Astrocyte of the cerebellum (primary cell): ENCODE data around the gene SPTSSB.

ENCODE experiments used
- DNase-seq: peaks from one replicate; pipeline ENCODE4 v3.0.0-alpha.2; 2011; ENCODE audit warnings: low read depth
- H3K4me3 ChIP-seq: 2 replicates; pipeline ENCODE4 v1.5.1; 2011; ENCODE audit warnings: mild to moderate bottlenecking, low read depth, low read length, moderate library complexity
- in situ Hi-C: cut with HindIII; loops from 2 replicates; pipeline ENCODE4 v1.10.0; 2017; ENCODE audit warnings: low sequenced_read_pairs
- TF ChIP-seq, protein P1 (sequence below): IDR thresholded peaks from 2 replicates; pipeline ENCODE4 v1.5.1; 2012; ENCODE audit warnings: low read length, low read depth, moderate library complexity, mild to moderate bottlenecking; ENCODE audit errors: missing control alignments

Gene SPTSSB

DNA sequence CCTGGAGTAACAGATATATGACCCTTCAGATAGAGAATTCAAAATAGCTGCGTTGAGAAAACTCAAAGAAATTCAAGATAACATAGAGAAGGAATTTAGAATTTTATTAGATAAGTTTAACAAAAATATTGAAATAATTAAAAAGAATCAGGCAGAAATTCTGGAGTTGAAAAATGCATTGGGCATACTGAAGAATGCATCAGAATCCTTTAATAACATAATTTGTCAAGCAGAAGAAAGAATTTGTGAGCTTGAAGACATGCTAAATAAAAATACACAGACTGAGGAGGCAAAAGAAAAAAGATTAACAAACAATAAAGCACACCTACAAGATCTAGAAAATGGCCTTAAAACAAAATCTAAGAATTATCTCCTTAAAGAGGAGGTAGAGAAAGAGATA, 50.5 kb downstream of the SPTSSB start:
- TF ChIP-seq, protein P1, sequence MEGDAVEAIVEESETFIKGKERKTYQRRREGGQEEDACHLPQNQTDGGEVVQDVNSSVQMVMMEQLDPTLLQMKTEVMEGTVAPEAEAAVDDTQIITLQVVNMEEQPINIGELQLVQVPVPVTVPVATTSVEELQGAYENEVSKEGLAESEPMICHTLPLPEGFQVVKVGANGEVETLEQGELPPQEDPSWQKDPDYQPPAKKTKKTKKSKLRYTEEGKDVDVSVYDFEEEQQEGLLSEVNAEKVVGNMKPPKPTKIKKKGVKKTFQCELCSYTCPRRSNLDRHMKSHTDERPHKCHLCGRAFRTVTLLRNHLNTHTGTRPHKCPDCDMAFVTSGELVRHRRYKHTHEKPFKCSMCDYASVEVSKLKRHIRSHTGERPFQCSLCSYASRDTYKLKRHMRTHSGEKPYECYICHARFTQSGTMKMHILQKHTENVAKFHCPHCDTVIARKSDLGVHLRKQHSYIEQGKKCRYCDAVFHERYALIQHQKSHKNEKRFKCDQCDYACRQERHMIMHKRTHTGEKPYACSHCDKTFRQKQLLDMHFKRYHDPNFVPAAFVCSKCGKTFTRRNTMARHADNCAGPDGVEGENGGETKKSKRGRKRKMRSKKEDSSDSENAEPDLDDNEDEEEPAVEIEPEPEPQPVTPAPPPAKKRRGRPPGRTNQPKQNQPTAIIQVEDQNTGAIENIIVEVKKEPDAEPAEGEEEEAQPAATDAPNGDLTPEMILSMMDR: no peak
- in situ Hi-C loops: no loop called here

DNA sequence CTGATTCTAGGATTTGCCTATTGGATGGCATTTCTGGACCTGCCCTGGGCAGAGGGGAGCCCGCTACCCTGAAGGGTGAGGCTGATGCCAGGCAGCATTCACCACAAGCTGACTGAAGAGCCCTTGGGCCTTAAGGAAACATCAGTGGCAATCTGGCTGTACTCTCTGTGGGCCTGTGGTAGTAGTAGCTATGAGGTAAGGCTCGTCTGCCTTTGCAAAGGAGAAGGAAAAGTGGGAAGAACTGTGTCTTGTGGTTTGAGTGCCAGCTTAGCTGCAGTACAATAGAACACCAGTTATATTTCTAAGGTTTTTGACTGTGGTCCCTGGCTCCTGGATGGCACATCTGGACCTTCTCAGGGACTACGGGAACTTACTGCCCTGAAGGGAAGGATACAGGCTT, 51.5 kb downstream of the SPTSSB start:
- DNase-seq: no peak
- in situ Hi-C loops: no loop called here
- TF ChIP-seq, protein P1: no peak
- no peak overlapping the region for H3K4me3 ChIP-seq

More for the DNA sequence above, 50.5 kb downstream of the SPTSSB start:
- H3K4me3 ChIP-seq: no peak overlapping the region
- DNase-seq: no peak

GRCh38 chr3:161317077-161317476, 54.2 kb downstream of the SPTSSB start:
- TF ChIP-seq, protein P1: no peak
- H3K4me3 ChIP-seq: no peak overlapping the region
- DNase-seq: no peak
- in situ Hi-C loops: no loop called here

DNA sequence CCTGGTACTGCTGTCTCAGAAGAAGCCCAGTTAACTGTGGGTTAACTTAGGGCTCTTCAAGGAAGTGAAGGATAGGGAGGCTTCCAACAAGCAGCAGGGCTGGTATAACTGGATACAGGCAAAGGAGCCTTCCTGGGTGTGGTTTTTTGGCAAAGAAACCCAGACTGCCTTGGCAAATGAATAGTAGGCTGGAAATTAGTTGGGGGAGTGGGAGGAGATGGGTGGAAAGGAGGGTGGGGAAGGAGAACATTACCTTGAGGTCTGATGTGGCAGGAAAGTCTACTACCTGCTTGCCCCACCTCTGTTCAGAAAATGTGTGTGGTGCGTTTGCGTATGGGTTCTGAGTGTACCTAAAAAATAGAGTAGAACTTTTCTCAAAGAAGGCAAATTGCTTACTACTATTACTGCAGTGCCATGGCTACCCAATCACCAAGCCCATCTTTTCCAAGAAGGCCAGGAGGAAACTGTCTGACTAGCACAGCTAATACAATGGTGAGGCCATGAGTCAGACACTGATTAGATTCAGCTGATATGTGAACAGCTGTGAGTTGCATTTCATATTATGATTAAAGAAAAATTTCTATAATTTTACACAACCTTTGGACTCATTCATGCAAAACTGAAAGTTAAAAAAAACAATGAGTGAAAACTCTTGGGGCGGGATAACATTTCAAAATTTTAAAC, 55.2 kb downstream of the SPTSSB start:
- no peak for DNase-seq
- in situ Hi-C loops: no loop called here
- TF ChIP-seq, protein P1: no peak
- H3K4me3 ChIP-seq: no peak overlapping the region

DNA sequence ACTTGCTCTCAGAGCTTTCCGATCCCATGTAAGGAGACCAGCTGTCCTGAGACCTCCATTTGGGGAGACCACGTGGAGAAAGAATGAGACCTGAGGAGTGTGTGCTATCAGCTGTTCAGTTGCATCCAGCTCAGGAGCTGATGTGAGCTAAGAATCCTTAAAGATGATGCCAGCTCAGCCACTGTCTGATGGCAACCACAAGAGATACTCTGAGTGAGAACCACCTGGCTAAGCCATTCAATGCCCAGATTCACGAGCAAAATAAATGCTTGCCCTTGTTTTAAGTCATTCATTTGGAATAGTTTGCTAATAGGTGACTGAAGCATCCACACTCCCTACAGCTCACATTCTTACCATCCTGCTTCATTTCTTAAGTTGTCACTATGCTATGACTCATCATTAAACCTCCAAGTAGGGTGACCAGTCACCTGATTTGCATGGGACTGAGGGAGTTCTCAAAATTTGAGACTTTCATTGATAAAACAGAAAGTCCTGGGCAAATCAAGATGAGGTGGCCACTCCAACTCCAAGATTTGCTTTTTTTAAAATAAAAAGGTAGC, 56.4 kb downstream of the SPTSSB start:
- in situ Hi-C loops: no loop called here
- no peak overlapping the region for H3K4me3 ChIP-seq
- no peak for DNase-seq
- TF ChIP-seq, protein P1: no peak

GRCh38 chr3:161310649-161311423, 60.5 kb downstream of the SPTSSB start:
- no peak overlapping the region for H3K4me3 ChIP-seq
- in situ Hi-C loops: no loop called here
- TF ChIP-seq, protein P1: no peak
- DNase-seq: no peak
